Lower leg skin (tissue), 3 donors: ENCODE measurements around the gene KCNK4.

Experiments used
- CTCF ChIP-seq, 3 donors: fragments of 450-650 bp; IDR thresholded peaks; one replicate each; pipeline ENCODE4 v1.5.1; 2016; ENCODE audit warnings: antibody characterized with exemption in 3 of 3, mild to moderate bottlenecking in 3 of 3, moderate library complexity in 2 of 3
- POLR2A ChIP-seq, 2 donors: fragments of 450-650 bp; IDR thresholded peaks; one replicate each; pipeline ENCODE4 v1.6.1; 2016 to 2017; ENCODE audit warnings: antibody characterized with exemption in 2 of 2, mild to moderate bottlenecking in 1 of 2, moderate library complexity in 1 of 2

GRCh38 chr11:64298966-64299846 lies 8.1 kb downstream of the KCNK4 start:
- TF ChIP-seq CTCF (IDR thresholded peaks at IDR 0.05) (no peak), POLR2A (IDR thresholded peaks at IDR 0.05) (no peak)
